OCI-LY3 (cell line): ENCODE data around the gene UQCC5.

Source experiments
- H2AFZ ChIP-seq: fragments of 200-600, 300-600 bp; shearing (Covaris generic); 2 replicates; pipeline ENCODE4 v1.6.0; 2014; ENCODE audit warnings: antibody characterized with exemption, low read depth, low read length
- H3K27ac ChIP-seq: fragments of 200-600, 300-600 bp; sonication (generic); 2 replicates; pipeline ENCODE4 v1.5.1; 2014; ENCODE audit warnings: mild to moderate bottlenecking, low read length, moderate library complexity, mixed read lengths
- H3K27me3 ChIP-seq: fragments of 200-600, 300-600 bp; sonication (generic); 2 replicates; pipeline ENCODE4 v1.6.1; 2014; ENCODE audit warnings: low read depth, low read length, mixed read lengths
- H3K36me3 ChIP-seq: fragments of 200-600, 300-600 bp; sonication (generic); replicated peaks from 2 replicates; pipeline ENCODE3; 2014; ENCODE audit warnings: low read depth, low read length, mixed read lengths
- H3K4me1 ChIP-seq: fragments of 300-600, 200-600 bp; sonication (generic); 2 replicates; pipeline ENCODE4 v1.6.1; 2014; ENCODE audit warnings: low read length, mixed read lengths
- H3K4me2 ChIP-seq: fragments of 200-600, 300-600 bp; sonication (generic); 2 replicates; pipeline ENCODE4 v1.6.1; 2014; ENCODE audit warnings: low read length, mixed read lengths
- H3K4me3 ChIP-seq: fragments of 300-600, 200-600 bp; sonication (generic); 2 replicates; pipeline ENCODE4 v1.5.1; 2014; ENCODE audit warnings: antibody characterized with exemption, mild to moderate bottlenecking, low read length, moderate library complexity
- H3K79me2 ChIP-seq: fragments of 300-600, 200-600 bp; shearing (Covaris generic); 2 replicates; pipeline ENCODE4 v1.6.1; 2014; ENCODE audit warnings: mild to moderate bottlenecking, low read length, mixed read lengths
- H3K9ac ChIP-seq: fragments of 300-600, 200-600 bp; shearing (Covaris generic); 2 replicates; pipeline ENCODE4 v1.6.0; 2014; ENCODE audit warnings: mild to moderate bottlenecking, low read length, moderate library complexity
- H3K9me3 ChIP-seq: fragments of 200-600, 300-600 bp; shearing (Covaris generic); 2 replicates; pipeline ENCODE4 v1.6.1; 2014; ENCODE audit warnings: low read length, mixed read lengths; ENCODE audit not compliant: insufficient read depth
- H4K20me1 ChIP-seq: fragments of 200-600, 300-600 bp; sonication (generic); 2 replicates; pipeline ENCODE4 v1.6.1; 2016; ENCODE audit warnings: low read length, mixed read lengths; ENCODE audit not compliant: insufficient read depth
- EZH2phosphoT487 ChIP-seq: fragments of 200-600 bp; shearing (Covaris generic); IDR thresholded peaks from 2 replicates; pipeline ENCODE4 v1.6.1; 2018; ENCODE audit warnings: antibody characterized with exemption, mixed run types, low read depth
- TF ChIP-seq, protein P1 (sequence below): fragments of 200-600, 300-600 bp; sonication (generic); IDR thresholded peaks from 2 replicates; pipeline ENCODE4 v1.5.1; 2014; ENCODE audit warnings: antibody characterized with exemption, low read length, low read depth

Gene UQCC5

GRCh38 chr3:52519445-52520140, 16.8 kb upstream of the UQCC5 start:
- Histone ChIP-seq H2AFZ (no peak overlapping the region), H3K79me2 (no peaks in the 10 kb centered on the region), H3K9ac (no peak overlapping the region), H4K20me1 (no peaks in the 10 kb centered on the region; the same call in 1 of the 2 replicates), H3K9me3 (no peaks in the 10 kb centered on the region), H3K4me1 (no peaks in the 10 kb centered on the region), H3K27me3 (no peaks in the 10 kb centered on the region), H3K36me3 (peaks cover 7% of the 10 kb centered on the region), H3K4me2 (no peak overlapping the region), H3K4me3 (no peak overlapping the region), H3K27ac (no peak overlapping the region)
- TF ChIP-seq, protein P1, sequence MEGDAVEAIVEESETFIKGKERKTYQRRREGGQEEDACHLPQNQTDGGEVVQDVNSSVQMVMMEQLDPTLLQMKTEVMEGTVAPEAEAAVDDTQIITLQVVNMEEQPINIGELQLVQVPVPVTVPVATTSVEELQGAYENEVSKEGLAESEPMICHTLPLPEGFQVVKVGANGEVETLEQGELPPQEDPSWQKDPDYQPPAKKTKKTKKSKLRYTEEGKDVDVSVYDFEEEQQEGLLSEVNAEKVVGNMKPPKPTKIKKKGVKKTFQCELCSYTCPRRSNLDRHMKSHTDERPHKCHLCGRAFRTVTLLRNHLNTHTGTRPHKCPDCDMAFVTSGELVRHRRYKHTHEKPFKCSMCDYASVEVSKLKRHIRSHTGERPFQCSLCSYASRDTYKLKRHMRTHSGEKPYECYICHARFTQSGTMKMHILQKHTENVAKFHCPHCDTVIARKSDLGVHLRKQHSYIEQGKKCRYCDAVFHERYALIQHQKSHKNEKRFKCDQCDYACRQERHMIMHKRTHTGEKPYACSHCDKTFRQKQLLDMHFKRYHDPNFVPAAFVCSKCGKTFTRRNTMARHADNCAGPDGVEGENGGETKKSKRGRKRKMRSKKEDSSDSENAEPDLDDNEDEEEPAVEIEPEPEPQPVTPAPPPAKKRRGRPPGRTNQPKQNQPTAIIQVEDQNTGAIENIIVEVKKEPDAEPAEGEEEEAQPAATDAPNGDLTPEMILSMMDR: no peak
- no peak for TF ChIP-seq EZH2phosphoT487

DNA sequence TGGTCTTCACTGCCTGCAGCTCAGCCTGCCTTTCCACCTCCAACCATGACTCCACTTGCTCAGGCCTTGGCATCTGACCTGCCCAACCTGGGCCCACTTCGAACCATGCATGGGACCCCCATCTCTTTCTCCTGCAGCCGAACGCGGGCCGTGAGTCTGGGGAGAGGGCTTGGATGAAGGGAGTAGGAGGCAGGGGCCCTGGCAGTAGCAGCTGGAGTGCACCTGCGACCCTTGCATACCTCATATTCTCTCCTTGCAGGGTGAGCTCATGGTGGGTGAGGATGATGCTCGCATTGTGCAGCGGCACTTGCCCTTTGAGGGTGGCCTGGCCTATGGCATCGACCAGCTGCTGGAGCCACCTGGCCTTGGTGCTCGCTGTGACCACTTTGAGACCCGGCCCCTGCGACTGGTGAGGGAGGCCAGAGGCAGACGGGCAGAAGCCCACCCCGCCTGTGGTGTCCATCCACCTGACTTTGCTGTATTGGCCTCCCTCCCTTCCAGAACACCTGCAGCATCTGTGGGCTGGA, 16.2 kb upstream of the UQCC5 start:
- Histone ChIP-seq H2AFZ (no peak overlapping the region), H3K36me3 (peaks cover 10% of the 10 kb centered on the region), H3K27ac (no peak overlapping the region), H3K4me3 (no peak overlapping the region), H3K4me1 (no peaks in the 10 kb centered on the region), H3K27me3 (no peaks in the 10 kb centered on the region), H3K9me3 (no peaks in the 10 kb centered on the region), H4K20me1 (no peaks in the 10 kb centered on the region; the same call in 1 of the 2 replicates), H3K9ac (no peak overlapping the region), H3K79me2 (no peaks in the 10 kb centered on the region), H3K4me2 (no peak overlapping the region)
- TF ChIP-seq, protein P1: no peak
- TF ChIP-seq EZH2phosphoT487: no peak

DNA sequence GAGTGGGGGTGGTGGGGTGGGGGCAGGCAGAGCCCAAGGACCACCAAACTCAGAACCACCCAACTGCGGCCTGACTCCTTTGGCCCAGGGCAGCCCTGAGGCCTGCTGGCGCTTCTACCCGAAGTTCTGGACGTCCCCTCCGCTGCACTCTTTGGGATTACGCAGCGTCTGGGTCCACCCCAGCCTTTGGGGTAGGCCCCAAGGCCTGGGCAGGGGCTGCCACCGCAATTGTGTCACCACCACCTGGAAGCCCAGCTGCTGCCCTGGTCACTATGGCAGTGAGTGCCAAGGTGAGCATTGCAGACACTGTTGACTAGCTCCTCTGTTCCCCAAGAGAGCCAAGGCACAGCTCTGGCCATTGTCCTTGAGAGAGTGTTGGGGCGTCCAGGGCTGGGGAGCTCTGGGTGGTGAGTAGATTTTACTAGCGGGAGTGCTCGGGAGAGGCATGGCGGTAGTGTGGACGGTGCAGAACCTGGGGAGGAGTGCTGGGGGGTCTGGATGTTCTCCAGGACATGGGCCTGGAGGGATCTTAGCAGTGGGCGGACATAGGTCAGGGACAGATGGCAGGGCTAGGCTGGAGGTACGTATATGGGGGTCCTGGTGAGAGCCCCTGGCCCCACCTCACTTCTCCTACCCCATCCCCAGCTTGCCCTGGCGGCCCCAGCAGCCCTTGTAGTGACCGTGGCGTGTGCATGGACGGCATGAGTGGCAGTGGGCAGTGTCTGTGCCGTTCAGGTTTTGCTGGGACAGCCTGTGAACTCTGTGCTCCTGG, 15.5 kb upstream of the UQCC5 start:
- Histone ChIP-seq H2AFZ (no peak overlapping the region), H3K9me3 (no peaks in the 10 kb centered on the region), H3K27me3 (no peaks in the 10 kb centered on the region), H4K20me1 (no peaks in the 10 kb centered on the region; the same call in 1 of the 2 replicates), H3K4me1 (no peaks in the 10 kb centered on the region), H3K79me2 (no peaks in the 10 kb centered on the region), H3K27ac (no peak overlapping the region), H3K4me3 (no peak overlapping the region), H3K9ac (no peak overlapping the region), H3K36me3 (peaks cover 13% of the 10 kb centered on the region), H3K4me2 (no peak overlapping the region)
- TF ChIP-seq, protein P1: no peak
- no peak for TF ChIP-seq EZH2phosphoT487

GRCh38 chr3:52521488-52521824, 14.9 kb upstream of the UQCC5 start:
- TF ChIP-seq, protein P1: no peak
- TF ChIP-seq EZH2phosphoT487: no peak
- H3K9ac ChIP-seq: no peak overlapping the region
- H3K36me3 ChIP-seq: peaks cover 16% of the 10 kb centered on the region
- no peak overlapping the region for H2AFZ ChIP-seq
- H3K27me3 ChIP-seq: no peaks in the 10 kb centered on the region
- no peaks in the 10 kb centered on the region for H3K9me3 ChIP-seq
- H3K4me2 ChIP-seq: no peak overlapping the region
- no peaks in the 10 kb centered on the region for H3K79me2 ChIP-seq
- H4K20me1 ChIP-seq: no peaks in the 10 kb centered on the region; the same call in 1 of the 2 replicates
- H3K4me3 ChIP-seq: no peak overlapping the region
- no peak overlapping the region for H3K27ac ChIP-seq
- H3K4me1 ChIP-seq: no peaks in the 10 kb centered on the region
